ENCODE results near the gene PHRF1. TPM values are rescaled to one million over a fixed set of nuclear protein-coding genes. Genes with fewer than 3 reads are reported as not detected.

PHRF1 gene
- total RNA-seq, 1 experiment from 2014 or later = 45.5 TPM

- no peaks in the 10 kb centered on the region for H3K79me2 ChIP-seq (ENCODE audit: insufficient read depth, low read length)
- 0 out of 2 replicates have a peak overlapping the region, but pooled peaks have one; percentile 30 for H3K4me2 ChIP-seq (ENCODE audit: low read length)
- peak; percentile 2; the same call in 1 of the 2 replicates for ATAC-seq
- ChIA-PET CTCF (interaction anchor here (0.8 to 1.1 kb wide), 4 partner anchors 21 to 228 kb away, joined by 3 to 5 read pairs (median 4); no protein-coding TSS in a partner anchor), RAD21 (ENCODE audit: low non-redundant PET in 1 of 2, low total read pairs in 2 of 2, uncharacterized antibody in 2 of 2, unreplicated experiment in 2 of 2) (interaction anchor here in 1 of 2 experiments (1.0 kb wide), 1 partner anchor 167 kb away, joined by 3 read pairs; no protein-coding TSS in a partner anchor), POLR2A (interaction anchor here (0.6 to 0.9 kb wide), 3 partner anchors 21 to 148 kb away, joined by 3 to 4 read pairs (median 3); partner anchors contain the start of gene PHRF1)
- no peak for DNase-seq (ENCODE audit: low read depth, low spot score)
- H3K4me1 ChIP-seq (ENCODE audit: control insufficient read depth in 1 of 2, insufficient read depth in 2 of 2, low read length in 2 of 2) = peaks cover 21 to 29% of the 10 kb centered on the region in 2 experiments
- no peak for TF ChIP-seq ELF1 (IDR thresholded peaks at IDR 0.05; ENCODE audit: borderline replicate concordance, low read depth)
- no peak for TF ChIP-seq FOSL1 (IDR thresholded peaks at IDR 0.05; ENCODE audit: low read depth)
- no peak for TF ChIP-seq EGR1 (IDR thresholded peaks at IDR 0.05; ENCODE audit: low read depth)
- TF ChIP-seq SIN3A (IDR thresholded peaks at IDR 0.05; ENCODE audit: low read depth) = no peak
- no peak for TF ChIP-seq TCF7L2 (IDR thresholded peaks at IDR 0.05; ENCODE audit: borderline replicate concordance, extremely low read depth, insufficient read depth, insufficient read length)
- TF ChIP-seq ZNF274 (IDR thresholded peaks at IDR 0.05; ENCODE audit: low read depth, low read length) = no peak
- no peaks in the 10 kb centered on the region for H3K36me3 ChIP-seq (ENCODE audit: control insufficient read depth in 1 of 2, insufficient read depth in 2 of 2, low read length in 2 of 2)
- H3K27ac ChIP-seq (ENCODE audit: low read depth, low read length) = peak overlapping the region; percentile 42; the same call in 1 of the 2 replicates
- H3K9me3 ChIP-seq (ENCODE audit: control insufficient read depth in 1 of 2, insufficient read depth in 1 of 2, low read depth in 1 of 2, low read length in 2 of 2) = no peaks in the 10 kb centered on the region
- intact Hi-C loops (cut with micrococcal nuclease) = loop anchor here (2.0 kb wide), 1 partner anchor 173 kb away; no protein-coding TSS in a partner anchor
- no peak overlapping the region for H3K9ac ChIP-seq (ENCODE audit: low read length)
- no TSS peak for BruUV-seq (replicated peaks)
- H4K20me1 ChIP-seq (ENCODE audit: insufficient read depth) = no peaks in the 10 kb centered on the region
- H3K27me3 ChIP-seq (ENCODE audit: insufficient read depth, low read length) = no peaks in the 10 kb centered on the region
- no peak overlapping the region for H2AFZ ChIP-seq (ENCODE audit: low read depth, low read length, poor library complexity, severe bottlenecking)
- no peaks in the 10 kb centered on the region for H3K9me2 ChIP-seq (ENCODE audit: insufficient read depth)
- no peak overlapping the region for H3K4me3 ChIP-seq (replicated peaks in 1 of 2; ENCODE audit: low read depth in 1 of 2, low read length in 2 of 2)
These were observed 21.0 kb upstream of the PHRF1 start for GRCh38 chr11:555227-555779.

GRCh38 chr11:555780-556661 lies 20.2 kb upstream of the PHRF1 start:
- POLR2A ChIA-PET = no interaction called here
- Histone ChIP-seq H3K27ac (ENCODE audit: low read depth, low read length) (no peak overlapping the region; the same call in 1 of the 2 replicates), H4K20me1 (ENCODE audit: insufficient read depth) (no peaks in the 10 kb centered on the region), H3K4me1 (ENCODE audit: control insufficient read depth in 1 of 2, insufficient read depth in 2 of 2, low read length in 2 of 2) (peaks cover 21 to 31% of the 10 kb centered on the region in 2 experiments), H3K27me3 (ENCODE audit: insufficient read depth, low read length) (no peaks in the 10 kb centered on the region), H3K79me2 (ENCODE audit: insufficient read depth, low read length) (no peaks in the 10 kb centered on the region), H3K9me2 (ENCODE audit: insufficient read depth) (no peaks in the 10 kb centered on the region), H2AFZ (ENCODE audit: low read depth, low read length, poor library complexity, severe bottlenecking) (no peak overlapping the region), H3K36me3 (ENCODE audit: control insufficient read depth in 1 of 2, insufficient read depth in 2 of 2, low read length in 2 of 2) (no peaks in the 10 kb centered on the region), H3K9ac (ENCODE audit: low read length) (no peak overlapping the region), H3K4me3 (replicated peaks in 1 of 2; ENCODE audit: low read depth in 1 of 2, low read length in 2 of 2) (no peak overlapping the region), H3K9me3 (ENCODE audit: control insufficient read depth in 1 of 2, insufficient read depth in 1 of 2, low read depth in 1 of 2, low read length in 2 of 2) (no peaks in the 10 kb centered on the region), H3K4me2 (ENCODE audit: low read length) (no peak overlapping the region)
- CTCF ChIA-PET = no interaction called here
- TF ChIP-seq POLR2A (IDR thresholded peaks at IDR 0.05; ENCODE audit: borderline replicate concordance, extremely low read depth, insufficient read depth, insufficient read length) (no peak), CEBPB (IDR thresholded peaks at IDR 0.05; ENCODE audit: low read depth) (no peak), ZNF274 (IDR thresholded peaks at IDR 0.05; ENCODE audit: low read depth, low read length) (no peak), SRF (IDR thresholded peaks at IDR 0.05; ENCODE audit: low read depth) (no peak), SIN3A (IDR thresholded peaks at IDR 0.05; ENCODE audit: low read depth) (no peak), YY1 (IDR thresholded peaks at IDR 0.05; ENCODE audit: extremely low read depth, insufficient replicate concordance, low read depth, low read length) (no peak), ZFX (IDR thresholded peaks at IDR 0.05) (no peak), EGR1 (IDR thresholded peaks at IDR 0.05; ENCODE audit: low read depth) (no peak), POLR2AphosphoS5 (IDR thresholded peaks at IDR 0.05; ENCODE audit: low read depth, low read length) (no peak), RAD21 (IDR thresholded peaks at IDR 0.05; ENCODE audit: low read depth) (no peak), EZH2phosphoT487 (IDR thresholded peaks at IDR 0.05; ENCODE audit: borderline replicate concordance) (no peak)
- TF ChIP-seq, protein P1, sequence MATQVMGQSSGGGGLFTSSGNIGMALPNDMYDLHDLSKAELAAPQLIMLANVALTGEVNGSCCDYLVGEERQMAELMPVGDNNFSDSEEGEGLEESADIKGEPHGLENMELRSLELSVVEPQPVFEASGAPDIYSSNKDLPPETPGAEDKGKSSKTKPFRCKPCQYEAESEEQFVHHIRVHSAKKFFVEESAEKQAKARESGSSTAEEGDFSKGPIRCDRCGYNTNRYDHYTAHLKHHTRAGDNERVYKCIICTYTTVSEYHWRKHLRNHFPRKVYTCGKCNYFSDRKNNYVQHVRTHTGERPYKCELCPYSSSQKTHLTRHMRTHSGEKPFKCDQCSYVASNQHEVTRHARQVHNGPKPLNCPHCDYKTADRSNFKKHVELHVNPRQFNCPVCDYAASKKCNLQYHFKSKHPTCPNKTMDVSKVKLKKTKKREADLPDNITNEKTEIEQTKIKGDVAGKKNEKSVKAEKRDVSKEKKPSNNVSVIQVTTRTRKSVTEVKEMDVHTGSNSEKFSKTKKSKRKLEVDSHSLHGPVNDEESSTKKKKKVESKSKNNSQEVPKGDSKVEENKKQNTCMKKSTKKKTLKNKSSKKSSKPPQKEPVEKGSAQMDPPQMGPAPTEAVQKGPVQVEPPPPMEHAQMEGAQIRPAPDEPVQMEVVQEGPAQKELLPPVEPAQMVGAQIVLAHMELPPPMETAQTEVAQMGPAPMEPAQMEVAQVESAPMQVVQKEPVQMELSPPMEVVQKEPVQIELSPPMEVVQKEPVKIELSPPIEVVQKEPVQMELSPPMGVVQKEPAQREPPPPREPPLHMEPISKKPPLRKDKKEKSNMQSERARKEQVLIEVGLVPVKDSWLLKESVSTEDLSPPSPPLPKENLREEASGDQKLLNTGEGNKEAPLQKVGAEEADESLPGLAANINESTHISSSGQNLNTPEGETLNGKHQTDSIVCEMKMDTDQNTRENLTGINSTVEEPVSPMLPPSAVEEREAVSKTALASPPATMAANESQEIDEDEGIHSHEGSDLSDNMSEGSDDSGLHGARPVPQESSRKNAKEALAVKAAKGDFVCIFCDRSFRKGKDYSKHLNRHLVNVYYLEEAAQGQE (IDR thresholded peaks at IDR 0.05; ENCODE audit: low read depth) = no peak
- no peak for ATAC-seq
- intact Hi-C loops (cut with micrococcal nuclease) = loop anchor here (2.0 kb wide), 1 partner anchor 173 kb away; no protein-coding TSS in a partner anchor
- RAD21 ChIA-PET (ENCODE audit: low non-redundant PET in 1 of 2, low total read pairs in 2 of 2, uncharacterized antibody in 2 of 2, unreplicated experiment in 2 of 2) = interaction anchor here in 1 of 2 experiments (0.6 kb wide), 1 partner anchor 172 kb away, joined by 3 read pairs; no protein-coding TSS in a partner anchor
- no TSS peak for BruUV-seq (replicated peaks)
- no peak for DNase-seq (ENCODE audit: low read depth, low spot score)

Measured in HCT116 (cell line).